ENCODE results near the gene RASGRF1.

The RASGRF1 gene

DNA sequence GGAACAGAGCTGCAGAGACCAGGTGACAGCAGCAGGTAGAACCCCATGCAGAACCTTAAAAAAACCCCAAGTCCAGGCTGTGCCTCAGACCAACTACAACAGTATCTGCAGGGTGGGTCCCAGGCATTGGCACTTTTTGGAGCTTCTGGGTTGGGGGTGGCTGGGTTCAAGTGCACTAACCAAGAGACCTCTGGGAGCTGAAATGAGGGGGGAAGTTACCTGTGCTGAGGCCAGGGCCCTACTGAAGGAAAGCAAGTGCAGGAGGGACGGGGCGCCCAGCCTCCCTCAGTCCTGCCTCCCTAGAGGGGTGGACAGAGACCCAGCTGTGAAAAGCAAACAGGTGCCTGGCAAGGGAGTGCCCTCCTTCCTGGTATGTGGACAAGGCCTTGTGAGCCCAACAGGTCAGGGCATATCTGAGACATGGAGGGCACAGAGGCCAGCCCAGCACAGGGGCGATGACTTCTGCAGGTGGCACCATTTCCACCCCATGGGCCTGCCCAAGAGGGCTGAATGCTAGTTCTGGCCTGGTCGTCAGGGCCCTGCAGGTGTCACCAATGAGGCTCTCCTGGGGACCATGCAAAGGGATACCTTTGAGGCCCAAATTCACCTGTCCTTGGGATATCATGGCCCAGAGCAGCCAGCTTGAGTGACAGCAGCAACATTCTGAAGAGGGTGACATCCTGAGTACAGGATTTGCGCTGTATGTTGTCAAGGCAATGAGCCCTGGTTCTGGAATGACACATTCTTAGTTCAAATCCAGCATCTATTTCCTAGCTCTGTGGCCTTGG is 164.4 kb downstream of the RASGRF1 start:
- DNase-seq: no peak

DNA sequence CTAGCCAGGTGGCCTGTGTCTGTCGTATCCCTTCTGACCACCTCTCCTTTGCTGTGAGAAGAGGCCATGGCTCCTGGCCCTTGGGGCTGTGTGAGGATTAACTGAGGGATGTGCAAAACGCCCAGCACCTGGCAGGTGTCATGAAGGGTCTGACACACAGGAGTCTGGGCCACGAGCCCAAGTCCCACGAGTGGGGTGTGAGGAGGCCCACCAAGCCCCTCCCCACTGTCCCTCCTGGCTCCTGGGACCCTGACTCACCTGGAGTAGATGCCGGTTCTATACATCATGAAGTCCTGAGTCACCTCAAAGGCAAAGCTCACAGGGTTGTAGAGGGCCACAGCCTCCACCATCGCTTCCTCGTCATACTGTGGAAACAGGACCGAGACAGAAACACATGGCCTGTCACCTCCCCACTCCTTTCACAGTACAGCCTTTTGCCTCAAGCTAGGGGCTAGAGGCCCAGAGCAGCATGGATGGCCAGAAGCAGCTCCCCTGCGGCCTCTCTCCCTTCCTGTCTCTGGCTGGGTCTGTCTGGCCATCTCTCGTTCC is 165.4 kb downstream of the RASGRF1 start:
- DNase-seq: no peak

DNA sequence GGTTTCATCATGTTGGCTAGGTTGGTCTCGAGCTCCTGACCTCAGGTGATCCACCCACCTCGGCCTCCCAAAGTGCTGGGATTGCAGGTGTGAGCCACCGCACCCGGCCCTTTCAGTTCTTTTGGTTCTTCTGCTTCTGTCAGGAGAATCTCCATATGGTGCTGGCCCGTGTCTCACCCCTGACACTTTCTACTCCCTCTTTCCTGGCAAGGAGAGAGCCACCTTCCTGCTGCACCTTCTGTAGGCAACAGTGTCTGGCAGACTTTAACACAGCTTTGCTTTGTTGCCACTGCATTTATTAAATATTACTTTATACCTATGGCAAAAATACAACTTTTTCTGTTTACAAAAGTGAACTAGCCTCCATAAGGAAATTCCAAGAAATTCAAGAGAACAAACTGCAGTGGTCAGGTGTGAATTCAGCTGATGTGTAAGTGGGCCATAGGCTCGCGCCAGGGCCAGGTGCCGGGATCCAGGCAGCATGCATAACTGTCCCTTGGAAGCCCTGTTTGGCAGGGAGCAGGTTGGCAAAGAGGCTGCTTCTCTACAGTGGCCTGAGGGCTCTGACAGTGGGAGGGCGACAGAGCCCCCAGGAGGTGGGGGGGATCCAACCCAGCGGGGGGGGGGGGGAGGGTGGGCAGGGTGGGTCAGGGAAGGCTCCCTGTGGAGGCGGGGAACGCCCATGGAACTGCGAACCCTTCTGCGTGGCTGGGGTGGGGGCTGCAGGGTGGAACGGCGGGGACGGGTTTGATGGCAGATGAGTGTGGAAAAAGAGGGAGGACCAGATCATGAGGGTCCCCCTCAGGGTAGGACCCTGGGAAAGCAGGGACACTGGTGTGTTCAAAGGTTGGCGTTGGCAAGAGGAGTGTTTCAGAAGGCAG is 166.9 kb downstream of the RASGRF1 start:
- no peak for DNase-seq

DNA sequence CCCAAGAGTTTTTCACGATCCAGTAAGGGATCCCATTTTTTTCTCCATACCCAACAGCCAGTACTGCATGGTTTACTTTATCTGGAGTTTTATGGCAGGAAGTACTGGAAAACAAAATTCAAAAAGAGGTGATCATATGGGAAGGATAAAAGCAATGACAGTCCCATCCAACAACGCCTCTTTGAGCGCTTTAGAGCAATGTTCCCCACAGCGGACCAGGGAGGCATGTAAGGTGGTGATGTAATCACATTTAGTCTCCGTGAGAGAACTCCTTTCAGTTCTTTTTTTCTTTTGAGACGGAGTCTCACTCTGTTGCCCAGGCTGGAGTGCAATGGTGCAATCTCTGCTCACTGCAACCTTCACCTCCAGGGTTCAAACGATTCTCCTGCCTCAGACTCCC is 167.6 kb downstream of the RASGRF1 start:
- DNase-seq: no peak

DNA sequence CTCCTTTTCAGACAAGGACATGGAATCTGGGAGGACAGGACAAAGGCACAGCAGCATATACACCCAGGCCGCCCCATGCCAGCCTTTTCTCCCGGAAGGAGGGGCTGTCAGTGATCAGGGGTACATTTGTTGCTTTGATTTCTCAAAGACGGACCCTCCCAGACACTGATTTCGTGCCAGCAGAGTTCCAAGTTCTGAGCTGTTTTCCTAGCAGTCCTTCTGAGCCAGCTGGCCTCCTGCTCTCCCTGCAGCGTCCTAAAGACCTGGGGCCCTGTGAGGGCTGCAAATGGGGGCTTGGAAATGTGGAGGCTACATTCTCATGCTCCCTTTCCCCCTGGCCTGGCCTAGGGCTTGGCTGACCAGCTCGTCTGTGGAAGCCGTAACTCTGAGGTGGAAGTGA is 168.1 kb downstream of the RASGRF1 start:
- no peak for DNase-seq

DNA sequence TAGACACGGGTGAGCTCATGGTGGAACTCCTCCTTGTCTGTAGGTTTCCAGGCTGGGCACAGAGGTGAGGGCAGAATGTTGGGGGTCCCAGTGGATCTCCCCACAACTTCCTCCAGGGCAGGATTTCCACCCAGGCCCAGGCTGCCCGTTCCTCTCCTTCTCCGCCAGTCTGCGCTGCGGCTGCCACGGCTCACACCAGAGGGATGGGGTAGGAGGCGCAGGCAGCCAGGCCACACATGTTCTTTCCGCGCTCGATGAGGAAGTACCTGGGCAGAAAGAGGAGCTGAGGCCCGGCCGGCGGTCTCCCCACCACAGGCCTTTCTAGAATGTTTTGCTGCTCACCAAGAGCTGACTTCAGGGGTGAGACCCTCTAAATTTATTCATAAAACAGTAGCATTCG is 168.6 kb downstream of the RASGRF1 start:
- DNase-seq: no peak

DNA sequence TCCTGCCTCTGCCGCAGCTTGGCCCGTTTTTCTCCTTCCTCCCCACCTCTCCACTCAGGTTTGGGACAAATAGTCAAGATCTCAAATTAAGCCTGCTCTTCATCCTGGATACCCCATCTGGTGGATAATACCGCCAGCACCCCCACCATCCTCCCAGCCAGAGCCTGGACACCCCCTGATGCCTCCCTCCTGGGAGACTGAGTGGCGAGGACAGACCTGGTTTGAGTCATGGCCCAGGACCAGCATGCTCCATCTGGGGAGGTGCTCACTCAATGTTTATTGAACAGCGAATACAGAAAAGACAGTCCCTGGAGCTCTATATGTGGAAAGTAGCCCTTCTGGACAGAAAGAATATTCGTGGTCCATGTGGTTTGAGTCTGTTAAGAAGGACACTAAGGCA is 169.1 kb downstream of the RASGRF1 start:
- DNase-seq: no peak

DNA sequence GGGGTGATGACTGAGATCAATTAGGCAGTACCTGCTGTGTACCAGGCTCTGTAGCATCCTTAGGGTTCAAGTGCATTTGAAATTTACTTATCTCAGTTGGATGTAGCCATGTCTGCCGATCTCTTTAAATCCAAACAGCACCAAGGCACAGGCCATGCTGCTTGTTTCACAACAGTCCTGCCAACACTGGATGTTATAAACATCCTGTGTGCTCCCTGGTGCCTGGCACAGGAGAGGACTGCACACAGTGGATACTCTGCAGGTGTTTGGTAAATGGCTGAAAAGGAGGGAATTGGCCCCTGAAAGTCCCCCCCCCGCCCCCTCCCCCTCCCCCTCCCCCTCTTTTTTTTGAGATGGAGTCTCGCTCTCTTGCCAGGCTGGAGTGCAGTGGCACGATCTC is 172.7 kb downstream of the RASGRF1 start:
- no peak for DNase-seq

DNA sequence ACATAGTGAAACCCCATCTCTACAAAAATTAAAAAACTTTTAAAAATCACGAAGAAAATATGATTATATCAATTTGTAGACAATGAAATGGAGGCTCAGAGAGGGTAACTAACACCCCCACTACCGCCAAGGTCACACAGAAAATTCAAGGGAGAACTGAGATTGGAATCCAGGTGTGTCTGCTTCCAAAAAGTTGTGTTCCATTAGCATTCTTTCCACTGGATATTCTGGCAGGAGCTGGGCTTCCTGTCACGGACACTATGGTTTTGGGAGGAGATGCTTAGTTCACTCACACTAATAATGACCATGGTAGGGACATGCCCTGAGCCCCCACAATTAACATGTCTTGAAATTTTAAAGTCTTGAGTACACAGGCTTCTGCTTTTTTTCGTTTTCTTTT is 174.5 kb downstream of the RASGRF1 start:
- no peak for DNase-seq

DNA sequence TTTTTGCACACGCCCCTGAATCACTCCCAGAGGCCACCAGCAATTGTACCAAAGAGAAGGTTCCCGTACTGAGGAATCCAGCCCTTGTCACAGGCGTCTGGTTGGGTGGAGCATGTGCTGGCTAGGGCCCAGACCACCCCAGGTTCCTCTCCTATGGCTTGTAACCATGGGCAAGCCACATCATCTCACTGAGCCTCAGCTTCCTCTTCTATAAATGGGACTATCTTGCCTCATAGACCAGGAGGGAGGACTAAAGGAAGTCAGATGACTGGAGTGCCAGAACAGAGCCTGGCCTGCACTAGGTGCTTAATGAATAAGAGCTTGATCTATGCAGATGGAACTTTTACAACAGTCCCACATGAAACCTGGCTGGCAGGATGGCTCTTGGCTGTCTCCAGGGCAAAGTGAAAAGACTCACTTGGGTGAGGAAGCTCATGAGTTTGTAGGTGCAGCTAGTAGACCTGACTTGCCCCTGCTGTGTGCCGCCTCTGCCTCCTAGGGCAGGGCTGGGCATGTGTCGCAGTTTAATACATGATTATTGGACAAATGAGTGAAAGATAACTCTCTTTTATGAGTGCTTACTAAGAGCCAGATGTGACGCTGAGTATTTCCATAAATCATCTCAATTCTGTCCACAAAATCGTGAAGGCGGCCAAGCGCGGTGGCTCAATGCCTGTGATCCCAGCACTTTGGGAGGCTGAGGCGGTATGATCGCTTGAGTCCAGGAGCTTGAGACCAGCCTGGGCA is 175.1 kb downstream of the RASGRF1 start:
- DNase-seq: no peak

DNA sequence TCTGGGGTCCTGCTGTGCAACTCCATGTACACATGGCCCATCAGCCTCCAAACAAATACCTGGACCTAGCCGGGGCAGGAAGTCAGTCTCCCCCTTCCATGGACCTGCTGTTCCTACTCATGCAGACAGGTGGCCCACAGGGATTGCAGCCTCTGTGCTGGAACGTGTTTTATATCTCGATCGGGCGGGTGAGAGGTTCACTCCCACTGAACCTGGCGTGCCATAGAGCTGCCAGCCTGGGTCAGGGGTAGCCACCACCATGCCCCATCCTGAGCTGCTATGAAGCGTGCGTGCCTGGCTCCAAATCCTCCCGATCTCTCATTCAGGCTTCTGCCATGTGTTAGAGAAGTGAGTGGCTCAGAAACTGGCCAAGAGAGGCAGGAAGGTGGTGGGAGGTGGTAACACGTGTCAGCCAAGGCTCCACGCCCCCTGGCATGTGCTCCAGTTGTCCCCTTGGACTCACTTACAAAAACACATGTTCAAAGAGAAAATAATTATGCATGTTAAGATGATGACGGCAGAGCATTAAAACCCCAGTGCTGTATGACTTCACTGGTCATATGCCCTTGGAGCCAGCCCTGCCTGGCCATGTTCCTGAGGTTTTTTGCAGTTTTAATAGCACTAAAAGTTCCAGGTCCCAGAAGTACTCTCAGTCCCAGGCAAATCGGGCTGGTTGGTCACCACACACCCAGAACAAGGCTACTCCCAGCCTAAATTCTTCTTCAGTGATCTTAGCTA is 176.4 kb downstream of the RASGRF1 start:
- no peak for DNase-seq

DNA sequence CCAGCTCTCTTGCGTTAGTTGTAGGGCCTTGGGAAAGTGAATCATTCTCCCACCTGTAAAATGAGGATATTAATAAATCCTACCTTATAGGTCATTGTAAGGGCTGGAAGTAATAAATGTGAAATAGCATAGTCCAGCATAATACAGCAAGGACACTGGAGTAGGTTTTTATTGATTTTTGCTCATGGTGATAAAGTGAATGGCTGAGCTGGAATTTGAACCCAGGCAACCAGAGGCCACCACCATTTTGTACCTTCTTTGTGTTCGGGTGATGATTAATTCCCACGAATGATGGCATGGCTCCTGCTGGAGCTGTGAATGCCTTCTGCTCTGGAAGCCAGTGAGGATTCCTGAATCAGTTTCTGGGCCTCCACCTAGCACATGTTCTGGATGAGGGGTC is 177.6 kb downstream of the RASGRF1 start:
- no peak for DNase-seq

DNA sequence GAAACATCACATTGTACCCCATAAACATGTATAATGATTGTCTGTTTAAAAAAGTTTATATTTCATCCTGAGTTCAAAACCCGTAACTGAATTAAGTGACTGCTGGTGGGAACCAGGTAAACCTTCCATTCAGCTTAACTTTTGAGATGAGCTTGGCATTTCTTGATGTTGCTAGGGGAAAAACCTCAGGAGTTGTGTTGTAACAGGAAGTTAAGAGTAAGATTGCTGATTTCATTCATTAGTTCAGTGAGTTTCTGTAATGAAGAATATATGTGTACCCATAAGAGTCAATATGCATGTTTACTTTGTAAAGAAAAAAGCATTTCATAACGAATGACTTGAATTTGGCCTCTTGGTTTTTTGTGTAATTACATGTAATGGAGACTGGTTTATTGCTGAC is 178.3 kb downstream of the RASGRF1 start:
- no peak for DNase-seq

DNA sequence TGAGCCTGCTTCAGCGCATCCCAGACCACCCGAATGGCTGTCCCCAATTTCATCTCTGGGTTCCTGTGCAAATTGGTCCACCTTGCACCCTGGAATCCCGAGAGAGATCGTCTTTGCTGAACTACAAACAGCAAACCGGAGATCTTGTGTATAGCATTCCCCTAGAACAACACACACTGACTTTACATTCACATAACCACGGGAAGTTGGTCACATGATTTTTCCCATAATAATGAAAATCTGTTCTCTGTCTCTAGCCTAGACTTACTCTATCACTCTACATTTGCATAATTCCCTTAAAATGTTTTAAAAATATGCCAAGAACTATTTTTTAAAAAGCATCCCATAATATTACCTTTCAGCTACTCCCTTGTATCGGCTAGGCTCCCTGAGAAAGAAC is 180.3 kb downstream of the RASGRF1 start:
- DNase-seq: no peak
